Midbrain (tissue), 1 donor: ENCODE results near the gene CDHR3.

Experiments used
- DNase-seq: peaks from one replicate; lab custom pipeline; 2025; lab: John Stamatoyannopoulos, UW

CDHR3 gene

DNA sequence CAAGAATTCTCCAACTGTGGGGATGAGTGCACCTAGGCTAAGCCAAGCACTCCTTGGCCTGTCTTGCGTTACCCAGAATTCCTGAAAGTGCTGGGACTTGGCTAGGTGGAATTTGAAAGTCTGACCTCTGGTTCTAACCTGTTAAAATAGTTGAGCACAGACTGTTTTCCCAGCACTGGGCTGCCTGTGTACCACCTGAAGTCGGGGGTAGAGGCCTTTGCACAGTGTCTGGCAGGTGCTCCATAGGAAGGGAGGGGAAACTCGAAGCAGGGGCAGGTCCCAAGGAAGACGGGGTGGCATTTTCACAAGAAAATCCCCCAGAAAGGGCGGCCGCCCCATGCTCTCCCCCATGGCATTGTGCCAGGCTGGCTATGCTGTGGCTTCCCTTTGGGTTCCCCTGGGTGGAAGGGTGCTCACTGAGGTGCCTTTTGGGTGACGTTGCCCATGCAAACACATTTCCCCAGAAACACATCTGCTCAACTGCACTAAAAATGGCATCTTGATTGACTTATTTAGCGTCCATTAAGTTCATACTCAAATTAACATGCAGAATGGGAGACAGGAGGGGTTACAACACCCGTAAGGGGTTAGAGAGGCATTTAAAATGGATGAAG, 86.2 kb downstream of the CDHR3 start:
- no peak for DNase-seq

- peak; percentile 19 for DNase-seq
These were observed 87.1 kb downstream of the CDHR3 start for GRCh38 chr7:106050002-106050745.

GRCh38 chr7:106050746-106051117, 87.7 kb downstream of the CDHR3 start:
- DNase-seq = no peak

GRCh38 chr7:106052681-106053080, 89.6 kb downstream of the CDHR3 start:
- no peak for DNase-seq

GRCh38 chr7:106053109-106053508, 90.0 kb downstream of the CDHR3 start:
- no peak for DNase-seq

- DNase-seq = no peak
These were observed 91.3 kb downstream of the CDHR3 start for GRCh38 chr7:106054156-106054910.

GRCh38 chr7:106054971-106055532, 92.0 kb downstream of the CDHR3 start:
- no peak for DNase-seq

DNA sequence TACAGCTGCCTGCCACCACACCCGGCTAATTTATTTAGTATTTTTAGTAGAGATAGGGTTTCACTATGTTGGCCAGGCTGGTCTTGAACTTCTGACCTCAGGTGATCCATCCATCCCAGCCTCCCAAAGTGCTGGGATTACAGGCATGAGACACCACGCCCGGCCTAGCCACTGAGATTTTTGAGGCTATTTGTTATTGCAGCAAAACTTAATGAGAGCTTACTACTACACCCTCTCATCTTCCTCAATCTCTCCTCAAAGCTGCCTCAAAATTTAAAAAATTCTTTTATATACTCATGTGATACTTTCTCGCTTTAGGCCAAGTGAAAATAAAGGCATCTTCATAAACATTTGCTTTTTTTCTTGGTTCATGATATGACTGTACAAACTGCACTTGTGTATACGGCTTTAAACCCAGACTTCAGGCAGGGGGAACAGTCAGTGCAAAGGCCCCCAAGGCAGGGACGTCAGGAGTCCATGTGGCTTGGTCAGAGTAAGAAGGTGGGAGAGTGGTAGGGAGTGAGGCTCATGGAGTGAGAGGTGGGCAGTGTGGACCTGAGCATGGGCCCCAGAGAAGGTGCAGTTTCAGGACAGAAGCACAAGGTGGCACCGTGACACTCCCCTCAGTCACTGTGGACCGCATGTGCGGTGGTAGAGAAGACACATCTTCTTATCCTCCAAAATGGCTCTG, 93.6 kb downstream of the CDHR3 start:
- peak; percentile 85 for DNase-seq

- no peak for DNase-seq
These were observed 94.3 kb downstream of the CDHR3 start for GRCh38 chr7:106057204-106057961.

- peak; percentile 87 for DNase-seq
These were observed 95.2 kb downstream of the CDHR3 start for GRCh38 chr7:106057962-106058927.

DNA sequence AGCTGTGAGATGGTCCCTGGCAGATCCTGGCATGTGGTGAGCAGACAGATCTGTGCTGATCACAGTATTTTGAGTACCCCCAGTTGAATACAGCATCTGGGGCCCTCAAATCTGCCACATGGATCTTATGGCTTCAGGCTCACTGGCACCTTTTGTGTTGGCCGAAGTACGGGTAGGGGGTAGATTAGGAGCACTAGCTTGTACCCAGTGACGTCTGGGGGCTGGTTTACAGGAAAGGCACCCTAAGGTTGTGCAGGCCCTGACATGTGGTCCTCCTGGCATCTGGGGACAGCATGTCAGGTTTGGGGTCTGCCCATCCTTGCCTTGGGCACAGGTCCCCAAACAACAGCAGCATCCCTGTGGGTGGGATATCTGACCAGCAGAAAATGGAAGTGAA, 95.9 kb downstream of the CDHR3 start:
- peak; percentile 49 for DNase-seq

DNA sequence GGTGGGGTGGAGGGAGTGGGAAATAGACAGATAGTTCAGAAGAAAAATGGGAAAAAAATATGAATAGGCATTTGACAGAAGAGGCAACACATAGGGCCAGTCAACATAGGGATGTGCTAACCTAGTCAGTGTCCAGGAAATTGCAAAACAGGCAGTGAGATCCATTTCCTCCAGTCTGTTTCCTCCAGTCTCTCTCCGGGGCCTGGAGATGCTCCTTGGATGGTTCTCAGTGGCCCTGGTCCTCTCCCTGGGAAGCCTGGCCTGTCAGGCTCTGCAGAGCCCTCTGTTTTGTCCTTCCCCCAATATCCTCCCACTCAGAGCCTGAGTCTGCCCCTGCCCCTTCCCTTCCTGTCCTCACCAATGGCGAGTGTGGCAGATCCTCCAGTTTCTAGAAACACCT, 96.5 kb downstream of the CDHR3 start:
- DNase-seq = no peak

GRCh38 chr7:106060394-106060920, 97.4 kb downstream of the CDHR3 start:
- DNase-seq = no peak

- no peak for DNase-seq
These were observed 98.4 kb downstream of the CDHR3 start for GRCh38 chr7:106061301-106061979.

DNA sequence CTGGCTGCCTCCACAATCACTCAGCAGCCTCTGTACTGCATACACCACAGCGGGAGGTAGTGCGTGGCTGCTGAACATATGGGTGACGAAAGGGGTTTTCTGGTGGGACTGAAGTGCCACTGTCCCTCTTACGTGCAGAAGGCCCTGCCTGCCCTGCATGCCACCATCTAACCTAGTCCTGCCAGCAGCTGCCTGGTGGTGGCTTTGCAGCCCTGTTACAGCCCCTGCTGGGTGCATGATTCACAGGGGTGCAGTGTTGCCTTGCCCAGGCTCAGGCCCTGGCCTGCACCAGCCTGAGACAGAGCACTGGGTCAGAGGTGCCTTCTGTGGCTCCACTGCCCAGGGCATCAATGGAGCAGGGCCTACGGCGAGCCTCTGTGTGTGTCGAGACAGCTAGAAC, 98.9 kb downstream of the CDHR3 start:
- DNase-seq = no peak

- no peak for DNase-seq
These were observed 99.5 kb downstream of the CDHR3 start for GRCh38 chr7:106062521-106062931.

GRCh38 chr7:106063024-106063423, 100.0 kb downstream of the CDHR3 start:
- no peak for DNase-seq

DNA sequence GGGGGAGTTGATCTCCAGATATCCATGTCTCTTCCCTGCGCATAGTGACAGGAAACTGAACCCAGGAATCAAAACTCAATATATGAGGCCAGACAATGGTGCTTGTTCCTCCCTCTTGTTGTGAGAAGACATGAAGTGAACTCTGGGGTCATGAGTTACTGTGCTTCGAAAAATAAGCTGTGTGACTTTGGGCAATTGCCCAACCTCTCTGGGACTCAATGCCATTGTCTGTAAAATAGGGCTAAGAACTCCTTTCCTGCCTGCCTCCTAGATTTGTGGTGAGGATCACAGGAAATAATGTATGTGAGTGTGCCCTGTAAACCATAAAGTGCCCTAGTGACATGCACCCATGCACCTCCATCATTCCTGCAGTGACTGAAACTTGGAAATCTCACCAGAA, 100.6 kb downstream of the CDHR3 start:
- DNase-seq = no peak

DNA sequence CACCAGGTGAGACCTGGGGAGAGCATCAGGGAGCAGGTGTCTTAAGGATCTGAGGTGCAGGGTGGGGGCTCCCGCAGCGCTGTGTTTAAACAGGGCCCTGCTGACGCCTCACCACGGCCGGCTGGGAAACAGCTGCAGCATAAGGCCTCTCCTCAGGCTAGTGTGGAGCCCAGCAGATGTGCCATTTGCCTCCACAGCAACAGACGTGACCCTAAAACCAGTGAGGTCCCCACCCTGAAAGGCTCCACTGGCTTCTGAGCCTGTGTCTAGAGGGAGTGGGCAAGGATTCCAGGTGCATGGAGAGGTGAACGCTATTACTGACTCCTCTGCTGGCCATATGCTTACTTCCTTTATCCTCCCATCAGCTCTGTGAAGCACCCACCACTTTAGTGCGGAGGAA, 101.3 kb downstream of the CDHR3 start:
- no peak for DNase-seq
